Cardiac muscle cell (in vitro differentiated cells and primary cell): ENCODE data around the gene MAP2K7. TPM values are rescaled to one million over a fixed set of nuclear protein-coding genes. Genes with fewer than 3 reads are reported as not detected.
"Not testable (repeated sequence)": the region's sequence is repeated elsewhere in the genome, so short reads cannot be mapped to it uniquely, and the experiment has no call there.

ENCODE experiments used
- DNase-seq, 2 donors: peaks; one replicate each; pipeline versions ENCODE4 v3.0.0 to v3.0.0-alpha.2; 2010 to 2017; ENCODE audit warnings: low read depth in 1 of 2, low spot score in 1 of 2
- H3K27ac ChIP-seq: fragments of 200-600 bp; sonication (generic); 2 replicates; pipeline ENCODE4 v1.5.1; 2016
- H3K27me3 ChIP-seq: fragments of 200-600 bp; sonication (generic); 2 replicates; pipeline ENCODE4 v1.6.0; 2016; ENCODE audit warnings: control low read depth
- H3K36me3 ChIP-seq: fragments of 200-600 bp; sonication (generic); 2 replicates; pipeline ENCODE4 v1.5.1; 2016; ENCODE audit warnings: control low read depth
- H3K4me1 ChIP-seq: fragments of 200-600 bp; sonication (generic); 2 replicates; pipeline ENCODE4 v1.8.1; 2017; ENCODE audit warnings: low read depth, mild to moderate bottlenecking, mixed run types
- H3K4me3 ChIP-seq: fragments of 200-600 bp; sonication (generic); 2 replicates; pipeline ENCODE4 v1.5.1; 2016; ENCODE audit warnings: mild to moderate bottlenecking
- H3K9me3 ChIP-seq: fragments of 200-600 bp; sonication (generic); 2 replicates; pipeline ENCODE4 v1.5.1; 2017; ENCODE audit warnings: low read depth, mild to moderate bottlenecking, control low read depth
- CTCF ChIP-seq: IDR thresholded peaks from 2 replicates; pipeline ENCODE4 v1.5.1; 2012; ENCODE audit warnings: low read depth, mild to moderate bottlenecking, low read length
- polyA plus RNA-seq: library from polyadenylated mRNA; unstranded; fragments of >200 nt; fragmentation: Nextera tagmentation; extraction: Ambion mirVana; gene quantifications from 2 replicates; pipeline ENCODE4 v1.2.1, GENCODE V29; 2016
- total RNA-seq: library from RNA; depleted of rRNA; stranded (reverse); fragments of >200 nt; gene quantifications from 2 replicates; pipeline ENCODE4 v1.2.3, GENCODE V29; 2016

MAP2K7 gene
- total and polyA plus RNA-seq, 2 experiments from 2014 or later = 12.4 to 24.1 TPM

- no peak overlapping the region for H3K27ac ChIP-seq
- peaks cover 4% of the 10 kb centered on the region for H3K4me1 ChIP-seq
- H3K4me3 ChIP-seq = no peak overlapping the region
- H3K27me3 ChIP-seq = no peaks in the 10 kb centered on the region
- H3K36me3 ChIP-seq = peaks cover 15% of the 10 kb centered on the region
- no peak for TF ChIP-seq CTCF
- no peak for DNase-seq
- H3K9me3 ChIP-seq = no peaks in the 10 kb centered on the region
These were observed 24.1 kb downstream of the MAP2K7 start for GRCh38 chr19:7927605-7928333.

DNA sequence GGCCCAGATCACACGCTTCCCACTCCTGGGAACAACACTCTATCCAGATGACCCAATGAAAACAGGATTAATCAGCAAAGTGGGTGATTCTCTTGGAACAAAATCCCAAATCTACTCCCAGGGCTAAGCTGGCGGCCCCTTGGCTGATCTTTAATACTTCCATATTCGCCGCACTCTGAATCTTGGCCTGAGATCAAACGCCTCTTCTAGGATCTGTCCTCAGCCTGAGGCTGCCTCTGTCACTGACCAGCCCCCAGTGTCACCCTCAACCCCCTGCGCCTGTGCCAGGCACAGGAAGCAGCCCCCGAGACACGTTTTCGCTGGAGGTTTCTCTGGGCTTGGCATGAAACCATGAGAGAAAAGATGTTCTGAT lies 24.6 kb downstream of the MAP2K7 start:
- no peaks in the 10 kb centered on the region for H3K27me3 ChIP-seq
- H3K36me3 ChIP-seq = peaks cover 20% of the 10 kb centered on the region
- no peak for TF ChIP-seq CTCF
- no peak overlapping the region for H3K27ac ChIP-seq
- H3K4me1 ChIP-seq = peaks cover 4% of the 10 kb centered on the region
- DNase-seq = no peak
- H3K9me3 ChIP-seq = no peaks in the 10 kb centered on the region
- no peak overlapping the region for H3K4me3 ChIP-seq

DNA sequence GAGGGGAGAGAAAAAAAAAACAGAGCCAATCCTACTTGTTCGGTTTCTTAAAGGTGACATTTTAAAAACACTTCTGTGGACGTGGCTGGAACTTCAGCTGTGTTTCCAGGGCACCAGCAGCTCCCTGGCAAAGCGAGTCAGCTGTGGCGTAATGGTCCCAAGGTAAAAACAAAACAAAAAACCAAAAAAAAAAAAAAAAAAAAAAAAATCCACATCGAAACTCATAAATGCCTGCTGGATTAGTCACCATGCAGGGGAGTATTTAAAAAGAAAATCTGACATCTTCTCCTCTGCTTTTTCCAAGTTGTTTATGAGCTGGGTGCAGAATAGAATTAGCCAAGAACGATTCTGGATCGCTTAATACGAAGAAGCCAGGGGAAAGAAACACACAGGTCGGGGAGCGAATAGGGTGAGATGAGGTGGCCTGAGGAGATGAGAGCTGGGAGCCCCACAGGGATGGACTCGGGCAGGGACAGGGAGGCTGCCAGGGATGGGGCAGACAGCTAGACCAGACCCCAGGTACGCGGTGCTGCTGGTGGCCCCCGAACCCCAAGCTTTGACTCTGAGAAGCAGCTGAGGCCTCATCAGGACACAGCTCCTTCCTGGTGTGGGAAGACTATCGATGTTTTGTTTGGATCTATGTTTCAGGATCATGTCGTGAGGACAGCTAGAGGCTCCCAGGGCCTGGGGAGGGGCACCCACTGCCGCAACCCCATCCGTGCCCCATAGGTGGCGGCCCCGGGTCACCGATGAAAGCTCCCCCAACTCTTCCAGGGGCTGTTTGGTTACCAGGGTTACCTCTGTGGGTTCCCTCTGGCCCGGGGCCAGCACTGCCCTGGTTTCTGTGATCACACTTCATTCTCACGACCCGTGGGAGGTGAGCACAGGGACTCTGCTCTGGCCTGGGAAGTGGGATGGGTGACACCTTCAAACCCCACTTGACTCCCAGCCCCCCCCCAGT lies 25.3 kb downstream of the MAP2K7 start:
- Histone ChIP-seq H3K4me1 (peaks cover 4% of the 10 kb centered on the region), H3K27me3 (no peaks in the 10 kb centered on the region), H3K4me3 (no peak overlapping the region)

GRCh38 chr19:7930030-7930429 lies 26.4 kb downstream of the MAP2K7 start:
- H3K27me3 ChIP-seq, H3K4me1 ChIP-seq, H3K9me3 ChIP-seq, DNase-seq, H3K27ac ChIP-seq, H3K4me3 ChIP-seq: not testable (repeated sequence)
- peaks cover 30% of the 10 kb centered on the region for H3K36me3 ChIP-seq

More for the DNA sequence above, 25.3 kb downstream of the MAP2K7 start:
- H3K36me3 ChIP-seq = peaks cover 24% of the 10 kb centered on the region
- H3K27ac ChIP-seq = no peak overlapping the region
- TF ChIP-seq CTCF = peak; percentile 56
- peak; percentile 49 to 92 for DNase-seq
- no peaks in the 10 kb centered on the region for H3K9me3 ChIP-seq

GRCh38 chr19:7930765-7931164 lies 27.1 kb downstream of the MAP2K7 start:
- no peak for DNase-seq
- no peak overlapping the region for H3K27ac ChIP-seq
- no peaks in the 10 kb centered on the region for H3K27me3 ChIP-seq
- H3K4me3 ChIP-seq = no peak overlapping the region
- H3K9me3 ChIP-seq = no peaks in the 10 kb centered on the region
- no peak for TF ChIP-seq CTCF
- H3K4me1 ChIP-seq = peaks cover 4% of the 10 kb centered on the region
- H3K36me3 ChIP-seq = peaks cover 35% of the 10 kb centered on the region
